Measurements from ENCODE around the gene EIF3J.

DNA sequence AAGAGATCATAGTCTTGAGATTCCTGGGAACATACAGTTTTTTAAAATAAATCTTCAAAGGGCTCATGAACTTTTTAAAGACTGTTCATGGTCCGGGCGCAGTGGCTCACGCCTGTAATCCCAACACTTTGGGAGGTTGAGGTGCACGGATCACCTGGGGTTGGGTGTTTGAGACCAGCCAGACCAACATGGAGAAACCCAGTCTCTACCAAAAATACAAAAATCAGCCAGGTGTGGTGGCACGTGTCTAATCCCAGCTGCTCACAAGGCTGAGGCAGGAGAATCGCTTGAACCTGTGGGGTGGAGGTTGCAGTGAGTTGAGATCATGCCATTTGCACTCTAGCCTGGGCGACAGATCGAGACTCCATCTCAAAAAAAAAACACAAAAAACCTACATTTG, 41.4 kb upstream of the EIF3J start:
- no peak for TF ChIP-seq POLR2A (IDR thresholded peaks at IDR 0.05; ENCODE audit: low read depth, low read length)
- no peak for TF ChIP-seq CEBPB (IDR thresholded peaks at IDR 0.05; ENCODE audit: low read depth, low read length)
- TF ChIP-seq, protein P1, sequence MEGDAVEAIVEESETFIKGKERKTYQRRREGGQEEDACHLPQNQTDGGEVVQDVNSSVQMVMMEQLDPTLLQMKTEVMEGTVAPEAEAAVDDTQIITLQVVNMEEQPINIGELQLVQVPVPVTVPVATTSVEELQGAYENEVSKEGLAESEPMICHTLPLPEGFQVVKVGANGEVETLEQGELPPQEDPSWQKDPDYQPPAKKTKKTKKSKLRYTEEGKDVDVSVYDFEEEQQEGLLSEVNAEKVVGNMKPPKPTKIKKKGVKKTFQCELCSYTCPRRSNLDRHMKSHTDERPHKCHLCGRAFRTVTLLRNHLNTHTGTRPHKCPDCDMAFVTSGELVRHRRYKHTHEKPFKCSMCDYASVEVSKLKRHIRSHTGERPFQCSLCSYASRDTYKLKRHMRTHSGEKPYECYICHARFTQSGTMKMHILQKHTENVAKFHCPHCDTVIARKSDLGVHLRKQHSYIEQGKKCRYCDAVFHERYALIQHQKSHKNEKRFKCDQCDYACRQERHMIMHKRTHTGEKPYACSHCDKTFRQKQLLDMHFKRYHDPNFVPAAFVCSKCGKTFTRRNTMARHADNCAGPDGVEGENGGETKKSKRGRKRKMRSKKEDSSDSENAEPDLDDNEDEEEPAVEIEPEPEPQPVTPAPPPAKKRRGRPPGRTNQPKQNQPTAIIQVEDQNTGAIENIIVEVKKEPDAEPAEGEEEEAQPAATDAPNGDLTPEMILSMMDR (conservative IDR thresholded peaks at IDR 0.05; ENCODE audit: low read depth, low read length) = no peak
- no peak for TF ChIP-seq CHD1 (IDR thresholded peaks at IDR 0.05; ENCODE audit: low read depth, low read length)
- no peak for TF ChIP-seq FOS (IDR thresholded peaks at IDR 0.05; ENCODE audit: low read depth, low read length)
- TF ChIP-seq MXI1 (IDR thresholded peaks at IDR 0.05; ENCODE audit: borderline replicate concordance, low read depth, low read length) = no peak
- TF ChIP-seq RFX5 (IDR thresholded peaks at IDR 0.05; ENCODE audit: low read depth, low read length) = no peak
- no peak for TF ChIP-seq RCOR1 (IDR thresholded peaks at IDR 0.05; ENCODE audit: insufficient replicate concordance, low read length)
- no peak for TF ChIP-seq BHLHE40 (IDR thresholded peaks at IDR 0.05; ENCODE audit: low read depth, low read length)
